Measurements from ENCODE around the gene UBE2E2.

The UBE2E2 gene

DNA sequence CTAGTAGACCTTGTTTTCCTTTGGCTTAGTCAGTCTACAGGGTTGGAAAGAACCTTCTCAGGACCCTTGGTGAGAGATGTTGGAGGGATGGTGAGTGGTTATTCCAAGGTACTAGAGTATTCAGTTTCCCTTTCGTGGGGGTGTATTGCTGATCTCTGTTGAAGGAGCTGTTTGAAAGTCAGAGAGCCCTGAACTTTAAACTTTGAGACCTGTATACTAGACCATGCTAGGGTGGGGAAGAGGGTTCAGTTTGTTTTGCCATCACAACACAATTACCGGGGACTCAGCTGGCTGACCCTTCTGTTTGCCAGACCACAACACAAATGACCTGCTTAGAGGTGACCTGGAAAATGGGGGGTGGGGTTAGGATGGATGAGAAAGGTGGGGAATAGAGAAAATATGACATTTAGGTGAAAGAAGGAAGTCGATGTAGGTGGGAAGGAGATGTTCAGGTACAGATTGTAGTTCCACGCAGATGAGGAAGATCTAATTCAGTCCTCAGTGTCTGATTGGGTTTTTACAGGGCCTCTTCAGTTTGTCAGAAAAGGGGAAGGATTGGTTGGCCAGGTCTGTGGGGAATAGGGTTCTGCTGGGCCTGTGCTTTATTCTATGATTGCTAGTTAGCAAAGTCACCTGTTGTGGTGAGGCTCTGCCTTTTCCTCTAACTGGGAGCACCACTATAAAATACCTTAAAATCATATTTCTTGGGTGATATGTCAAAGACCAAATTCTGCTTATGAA lies 6.8 kb downstream of the UBE2E2 start:
- no peak for TF ChIP-seq MYC (IDR thresholded peaks at IDR 0.05; ENCODE audit: low read depth, low read length)
- no peak overlapping the region for H3K4me3 ChIP-seq (ENCODE audit: low read depth, low read length)
- DNase-seq (ENCODE audit: low read depth): peak; percentile 12

- no peak overlapping the region for H3K4me3 ChIP-seq (ENCODE audit: low read depth, low read length)
- TF ChIP-seq, protein P1, sequence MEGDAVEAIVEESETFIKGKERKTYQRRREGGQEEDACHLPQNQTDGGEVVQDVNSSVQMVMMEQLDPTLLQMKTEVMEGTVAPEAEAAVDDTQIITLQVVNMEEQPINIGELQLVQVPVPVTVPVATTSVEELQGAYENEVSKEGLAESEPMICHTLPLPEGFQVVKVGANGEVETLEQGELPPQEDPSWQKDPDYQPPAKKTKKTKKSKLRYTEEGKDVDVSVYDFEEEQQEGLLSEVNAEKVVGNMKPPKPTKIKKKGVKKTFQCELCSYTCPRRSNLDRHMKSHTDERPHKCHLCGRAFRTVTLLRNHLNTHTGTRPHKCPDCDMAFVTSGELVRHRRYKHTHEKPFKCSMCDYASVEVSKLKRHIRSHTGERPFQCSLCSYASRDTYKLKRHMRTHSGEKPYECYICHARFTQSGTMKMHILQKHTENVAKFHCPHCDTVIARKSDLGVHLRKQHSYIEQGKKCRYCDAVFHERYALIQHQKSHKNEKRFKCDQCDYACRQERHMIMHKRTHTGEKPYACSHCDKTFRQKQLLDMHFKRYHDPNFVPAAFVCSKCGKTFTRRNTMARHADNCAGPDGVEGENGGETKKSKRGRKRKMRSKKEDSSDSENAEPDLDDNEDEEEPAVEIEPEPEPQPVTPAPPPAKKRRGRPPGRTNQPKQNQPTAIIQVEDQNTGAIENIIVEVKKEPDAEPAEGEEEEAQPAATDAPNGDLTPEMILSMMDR (IDR thresholded peaks at IDR 0.05; ENCODE audit: low read depth, low read length): no peak
- TF ChIP-seq MAX (IDR thresholded peaks at IDR 0.05; ENCODE audit: low read depth, low read length): no peak
- no peak for TF ChIP-seq MYC (IDR thresholded peaks at IDR 0.05; ENCODE audit: low read depth, low read length)
- no peak for TF ChIP-seq POLR2A (IDR thresholded peaks at IDR 0.05; ENCODE audit: extremely low read depth, insufficient read length)
- no peak for DNase-seq (ENCODE audit: low read depth)
These were observed 10.7 kb downstream of the UBE2E2 start for GRCh38 chr3:23213813-23214212.

- DNase-seq (ENCODE audit: low read depth): no peak
- H3K4me3 ChIP-seq (ENCODE audit: low read depth, low read length): no peak overlapping the region
- no peak for TF ChIP-seq POLR2A (IDR thresholded peaks at IDR 0.05; ENCODE audit: extremely low read depth, insufficient read length)
These were observed 14.9 kb downstream of the UBE2E2 start for GRCh38 chr3:23217872-23218554.

- no peak for DNase-seq (ENCODE audit: low read depth)
- TF ChIP-seq MYC (IDR thresholded peaks at IDR 0.05; ENCODE audit: low read depth, low read length) (no peak), MAX (IDR thresholded peaks at IDR 0.05; ENCODE audit: low read depth, low read length) (no peak), POLR2A (IDR thresholded peaks at IDR 0.05; ENCODE audit: extremely low read depth, insufficient read length) (no peak)
- TF ChIP-seq, protein P1 (IDR thresholded peaks at IDR 0.05; ENCODE audit: low read depth, low read length): no peak
- H3K4me3 ChIP-seq (ENCODE audit: low read depth, low read length): no peak overlapping the region
These were observed 16.0 kb downstream of the UBE2E2 start for GRCh38 chr3:23219117-23219516.

DNA sequence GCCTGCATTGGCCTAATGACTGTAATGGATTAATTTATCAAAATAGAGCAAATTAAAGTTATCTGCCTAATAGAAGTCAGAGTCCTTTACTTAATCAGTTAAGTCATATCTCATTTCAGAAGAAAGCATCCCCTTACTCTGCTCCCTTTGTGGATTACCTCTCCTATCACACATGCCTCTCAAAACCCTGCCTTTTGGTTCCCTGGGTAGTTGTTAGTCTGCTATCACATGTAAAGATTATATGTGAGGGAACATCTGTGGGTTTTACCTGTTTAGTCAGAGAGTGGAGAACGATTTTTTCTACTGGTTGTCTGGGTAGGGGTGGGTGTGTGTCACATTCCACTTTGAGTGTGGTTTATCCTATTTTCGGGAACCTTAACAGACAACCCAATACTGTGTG lies 16.4 kb downstream of the UBE2E2 start:
- no peak overlapping the region for H3K4me3 ChIP-seq (ENCODE audit: low read depth, low read length)
- DNase-seq (ENCODE audit: low read depth): no peak
- TF ChIP-seq, protein P1 (IDR thresholded peaks at IDR 0.05; ENCODE audit: low read depth, low read length): no peak
- no peak for TF ChIP-seq POLR2A (IDR thresholded peaks at IDR 0.05; ENCODE audit: extremely low read depth, insufficient read length)
- TF ChIP-seq MAX (IDR thresholded peaks at IDR 0.05; ENCODE audit: low read depth, low read length): no peak
- no peak for TF ChIP-seq MYC (IDR thresholded peaks at IDR 0.05; ENCODE audit: low read depth, low read length)

GRCh38 chr3:23221136-23221535 lies 18.0 kb downstream of the UBE2E2 start:
- TF ChIP-seq MYC (IDR thresholded peaks at IDR 0.05; ENCODE audit: low read depth, low read length) (no peak), MAX (IDR thresholded peaks at IDR 0.05; ENCODE audit: low read depth, low read length) (no peak), POLR2A (IDR thresholded peaks at IDR 0.05; ENCODE audit: extremely low read depth, insufficient read length) (no peak)
- TF ChIP-seq, protein P1 (IDR thresholded peaks at IDR 0.05; ENCODE audit: low read depth, low read length): no peak
- DNase-seq (ENCODE audit: low read depth): peak; percentile 58
- H3K4me3 ChIP-seq (ENCODE audit: low read depth, low read length): peak overlapping the region; percentile 44
